K562 (cell line): Measurements from ENCODE around the gene ZNF774. TPM values are rescaled to one million over a fixed set of nuclear protein-coding genes. Genes with fewer than 3 reads are reported as not detected.

Source experiments
- CHCHD3 ChIP-seq: fragments of 250-450 bp; sonication (Bioruptor Pico); IDR thresholded peaks from 2 replicates; pipeline ENCODE4 v2.1.2; 2022; ENCODE audit warnings: mild to moderate bottlenecking
- GABPB2 ChIP-seq: fragments of 250-450 bp; sonication (Bioruptor Pico); conservative IDR thresholded peaks from 2 replicates; pipeline ENCODE4 v1.5.1; 2021; ENCODE audit warnings: mild to moderate bottlenecking
- MYBL2 ChIP-seq, 2 experiments: fragments of 450-650 bp in 1 of 2; sonication (generic) in 1 of 2; formaldehyde crosslinking in 1 of 2; IDR thresholded peaks; 2 replicates each; pipeline versions ENCODE4 v1.6.1 to v1.8.1; 2017 to 2022; ENCODE audit warnings: borderline replicate concordance in 1 of 2, inconsistent platforms in 1 of 2, low read depth in 1 of 2, mild to moderate bottlenecking in 1 of 2, missing genetic modification reagents in 1 of 2, moderate library complexity in 1 of 2
- TRIM24 ChIP-seq, 2 experiments: fragments of 450-650 bp; IDR thresholded peaks; 2 replicates each; pipeline ENCODE4 v1.6.1; 2016
- ZNF668 ChIP-seq: fragments of 250-450 bp; sonication (Bioruptor Pico); IDR thresholded peaks from 2 replicates; pipeline ENCODE4 v1.8.0; 2022; ENCODE audit warnings: mild to moderate bottlenecking, inconsistent platforms
- polyA plus RNA-seq, 8 experiments: library from polyadenylated mRNA; depleted of rRNA in 4 of 8; stranded (reverse) in 5 of 8; unstranded in 3 of 8; fragments of >200 nt; fragmentation: Nextera tagmentation in 2 of 8; fragmentation: Illumina TruSeq in 1 of 8; extraction: Ambion mirVana in 2 of 8; extraction: Trizol in 1 of 8; gene quantifications; 2 replicates each; pipeline versions ENCODE4 v1.2.1 to v1.2.3, GENCODE V29; 2011 to 2014; ENCODE audit warnings: inconsistent platforms in 1 of 8, missing spikeins in 1 of 8
- total RNA-seq, 7 experiments: library from RNA; depleted of rRNA in 6 of 7; stranded (reverse); fragments of >200 nt in 6 of 7; fragmentation: Illumina TruSeq in 2 of 7; extraction: Trizol in 2 of 7; gene quantifications; 2 replicates each; pipeline versions ENCODE4 v1.2.1 to v1.2.3, GENCODE V29; 2011 to 2021; ENCODE audit warnings: low replicate concordance in 1 of 7
- TF ChIP-seq, protein P1 (sequence below): fragments of 250-450 bp; sonication (Bioruptor Pico); IDR thresholded peaks from 2 replicates; pipeline ENCODE4 v1.8.0; 2021; ENCODE audit warnings: borderline replicate concordance, mild to moderate bottlenecking, moderate library complexity; ENCODE audit not compliant: poor library complexity, severe bottlenecking

The ZNF774 gene
- total and polyA plus RNA-seq, 9 of the 15 experiments (the other 6 are each of a cell fraction or from before 2014, with no cell fraction given) = 0.32 to 2.0 (median 1.2) TPM

DNA sequence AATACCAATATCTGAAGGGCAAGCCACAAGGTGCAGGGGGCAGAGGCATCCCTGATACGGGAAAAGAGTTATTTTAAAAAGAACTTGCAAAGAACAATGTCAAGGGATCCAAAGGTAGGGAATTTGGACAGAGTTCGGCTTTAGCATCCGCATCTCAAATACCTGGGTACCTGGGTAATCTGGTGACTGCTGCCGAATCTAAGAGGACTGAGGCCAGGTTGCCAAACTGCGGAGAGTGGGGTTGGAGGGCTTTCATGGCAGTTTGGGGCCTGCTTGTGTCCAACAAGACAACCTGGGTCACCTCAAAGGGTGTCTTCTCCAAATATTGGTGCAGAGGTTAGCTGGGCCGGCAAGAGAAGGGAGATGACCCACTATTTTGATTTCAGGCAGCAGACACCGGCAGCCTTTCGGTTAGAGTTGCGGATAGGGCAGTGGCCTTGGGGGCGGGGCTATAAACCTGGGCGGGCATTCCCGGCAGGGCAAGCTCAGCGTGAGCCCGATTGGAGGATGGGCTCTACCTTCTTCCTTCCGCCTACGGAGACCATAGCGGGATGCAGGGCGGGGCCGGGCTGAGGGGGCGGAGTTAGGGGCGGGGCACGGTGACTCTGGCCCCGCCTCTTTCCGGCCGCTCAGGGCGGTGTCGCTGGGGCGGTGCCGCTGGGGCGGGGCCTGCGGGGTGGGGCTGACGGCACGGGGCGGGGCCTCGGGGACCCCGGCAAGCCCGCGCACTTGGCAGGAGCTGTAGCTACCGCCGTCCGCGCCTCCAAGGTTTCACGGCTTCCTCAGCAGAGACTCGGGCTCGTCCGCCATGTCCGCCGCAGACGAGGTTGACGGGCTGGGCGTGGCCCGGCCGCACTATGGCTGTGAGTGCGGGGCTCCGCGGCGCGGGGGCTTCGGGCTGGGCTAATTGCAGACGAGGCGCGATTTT, 35.7 kb downstream of the ZNF774 start, which contains the start of gene IQGAP1 (continued):
- no peak for TF ChIP-seq MYBL2 (IDR thresholded peaks at IDR 0.05; ENCODE audit: low read depth)
- TF ChIP-seq MYBL2 (CRISPR knock-in tag; IDR thresholded peaks at IDR 0.05; ENCODE audit: borderline replicate concordance) = no peak
- no peak for TF ChIP-seq TRIM24 (IDR thresholded peaks at IDR 0.05)
- TF ChIP-seq CHCHD3 (CRISPR knock-in tag) = no peak
- no peak for TF ChIP-seq ZNF668
- TF ChIP-seq, protein P1, sequence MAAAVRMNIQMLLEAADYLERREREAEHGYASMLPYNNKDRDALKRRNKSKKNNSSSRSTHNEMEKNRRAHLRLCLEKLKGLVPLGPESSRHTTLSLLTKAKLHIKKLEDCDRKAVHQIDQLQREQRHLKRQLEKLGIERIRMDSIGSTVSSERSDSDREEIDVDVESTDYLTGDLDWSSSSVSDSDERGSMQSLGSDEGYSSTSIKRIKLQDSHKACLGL (CRISPR knock-in tag) = no peak
- no peak for TF ChIP-seq GABPB2 (CRISPR knock-in tag)
